A673 (cell line): ENCODE results near the gene PLEKHM1. TPM values are rescaled to one million over a fixed set of nuclear protein-coding genes. Genes with fewer than 3 reads are reported as not detected.

Experiments
- BruUV-seq: library from RNA; stranded (reverse); fragments of 400-500 nt; replicated peaks from 2 replicates; lab custom pipeline; 2021; lab: Mats Ljungman, UMichigan
- CTCF ChIA-PET: fragments of 300-600 bp; sonication (Branson Sonifier 250); formaldehyde crosslinking; loops from one replicate; lab custom pipeline; 2022; ENCODE audit warnings: antibody characterized with exemption; lab: Charles Lee
- POLR2A ChIA-PET: fragments of 300-600 bp; sonication (Branson Sonifier 250); formaldehyde crosslinking; loops from one replicate; lab custom pipeline; 2022; ENCODE audit warnings: antibody characterized with exemption; ENCODE audit not compliant: low non-redundant PET; lab: Charles Lee
- DNase-seq: peaks from one replicate; pipeline ENCODE4 v3.0.0-alpha.2; 2015; ENCODE audit warnings: low spot score
- H3K27ac ChIP-seq: fragments of 200-600 bp; sonication (generic); 2 replicates; pipeline ENCODE4 v1.5.1; 2016; ENCODE audit warnings: mixed run types, low read depth, mild to moderate bottlenecking, mixed read lengths, antibody characterized with exemption, low read length; ENCODE audit not compliant: poor library complexity, severe bottlenecking
- H3K27me3 ChIP-seq: fragments of 200-600 bp; sonication (generic); replicated peaks from 2 replicates; pipeline ENCODE4 v1.6.1; 2017; ENCODE audit warnings: mixed run types, low read depth, mild to moderate bottlenecking, mixed read lengths, antibody characterized with exemption, low read length; ENCODE audit not compliant: insufficient read depth, poor library complexity
- H3K36me3 ChIP-seq: fragments of 200-600 bp; sonication (generic); 2 replicates; pipeline ENCODE4 v1.6.1; 2016; ENCODE audit warnings: mixed run types, mild to moderate bottlenecking, mixed read lengths, antibody characterized with exemption, low read length; ENCODE audit not compliant: insufficient read depth, poor library complexity, severe bottlenecking
- H3K4me1 ChIP-seq: fragments of 200-600 bp; sonication (generic); 2 replicates; pipeline ENCODE4 v1.6.1; 2017; ENCODE audit warnings: mixed run types, mild to moderate bottlenecking, mixed read lengths, antibody characterized with exemption, low read length; ENCODE audit not compliant: insufficient read depth, poor library complexity, severe bottlenecking
- H3K4me3 ChIP-seq: fragments of 200-600 bp; sonication (generic); 2 replicates; pipeline ENCODE4 v1.5.1; 2016; ENCODE audit warnings: low read depth, mixed run types, mild to moderate bottlenecking, mixed read lengths, low read length; ENCODE audit not compliant: poor library complexity, severe bottlenecking
- H3K9me3 ChIP-seq: fragments of 200-600 bp; sonication (generic); 2 replicates; pipeline ENCODE4 v1.6.1; 2016; ENCODE audit warnings: mixed run types, low read depth, mild to moderate bottlenecking, mixed read lengths, antibody characterized with exemption, low read length; ENCODE audit not compliant: poor library complexity, severe bottlenecking
- EZH2 ChIP-seq: fragments of 200-600 bp; sonication (generic); IDR thresholded peaks from 2 replicates; pipeline ENCODE4 v1.6.1; 2017; ENCODE audit warnings: borderline replicate concordance, low read depth, mild to moderate bottlenecking, mixed read lengths, antibody characterized with exemption, low read length; ENCODE audit not compliant: poor library complexity, severe bottlenecking
- intact Hi-C: fragments of 100-400 bp; cut with micrococcal nuclease; formaldehyde crosslinking; loops from one replicate; pipeline ENCODE4 v1.10.0; 2022; ENCODE audit not compliant: unreplicated experiment
- total RNA-seq: library from RNA; stranded (reverse); gene quantifications from 2 replicates; pipeline ENCODE4 v1.2.3, GENCODE V29; 2021
- TF ChIP-seq, protein P1 (sequence below): fragments of 300-800, 200-600 bp; sonication (generic); conservative IDR thresholded peaks from 2 replicates; pipeline ENCODE4 v1.5.1; 2017; ENCODE audit warnings: low read depth, mild to moderate bottlenecking, antibody characterized with exemption, low read length, moderate library complexity, mixed read lengths

The PLEKHM1 gene
- total RNA-seq, 1 experiment from 2014 or later, result 11.9 TPM

DNA sequence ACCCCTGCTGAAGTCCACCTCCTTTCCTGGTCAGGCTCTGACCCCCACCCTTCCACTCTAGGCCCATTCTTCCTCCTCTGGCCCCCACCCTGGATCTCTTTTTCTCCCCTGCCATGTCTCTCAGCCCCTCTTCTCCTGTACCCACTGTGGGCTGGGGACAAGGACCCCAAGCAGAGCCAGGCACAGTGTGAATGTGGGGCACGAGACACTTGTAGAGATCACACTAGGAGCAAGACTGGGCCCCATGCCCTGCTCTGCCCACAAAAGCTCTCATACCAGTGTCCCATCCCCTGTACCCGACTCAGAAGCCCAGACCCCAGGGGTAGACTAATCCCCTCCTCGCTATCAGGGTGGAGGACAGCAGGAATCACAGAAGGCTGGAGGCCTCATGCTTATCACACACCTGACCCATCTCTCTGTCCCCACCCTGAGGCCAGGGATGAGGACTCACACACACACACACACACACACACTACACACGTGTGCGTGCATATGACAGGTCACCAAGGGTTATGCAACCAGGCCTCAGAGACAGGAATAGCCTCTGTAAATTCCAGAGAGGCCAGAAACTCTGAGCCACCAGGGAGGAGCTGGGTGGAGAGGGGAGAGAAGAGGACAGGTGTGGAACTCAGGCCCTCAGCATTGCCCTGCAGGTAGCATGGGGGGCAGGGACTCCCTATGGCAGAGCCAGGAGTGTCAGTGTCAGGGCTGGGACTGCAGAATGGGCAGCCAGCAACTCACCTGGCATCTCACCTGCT lies 79.0 kb downstream of the PLEKHM1 start:
- DNase-seq, result no peak
- Histone ChIP-seq H3K27me3 (no peaks in the 10 kb centered on the region), H3K4me1 (no peaks in the 10 kb centered on the region), H3K27ac (no peak overlapping the region), H3K4me3 (no peak overlapping the region), H3K36me3 (no peaks in the 10 kb centered on the region), H3K9me3 (no peaks in the 10 kb centered on the region)
- TF ChIP-seq, protein P1, sequence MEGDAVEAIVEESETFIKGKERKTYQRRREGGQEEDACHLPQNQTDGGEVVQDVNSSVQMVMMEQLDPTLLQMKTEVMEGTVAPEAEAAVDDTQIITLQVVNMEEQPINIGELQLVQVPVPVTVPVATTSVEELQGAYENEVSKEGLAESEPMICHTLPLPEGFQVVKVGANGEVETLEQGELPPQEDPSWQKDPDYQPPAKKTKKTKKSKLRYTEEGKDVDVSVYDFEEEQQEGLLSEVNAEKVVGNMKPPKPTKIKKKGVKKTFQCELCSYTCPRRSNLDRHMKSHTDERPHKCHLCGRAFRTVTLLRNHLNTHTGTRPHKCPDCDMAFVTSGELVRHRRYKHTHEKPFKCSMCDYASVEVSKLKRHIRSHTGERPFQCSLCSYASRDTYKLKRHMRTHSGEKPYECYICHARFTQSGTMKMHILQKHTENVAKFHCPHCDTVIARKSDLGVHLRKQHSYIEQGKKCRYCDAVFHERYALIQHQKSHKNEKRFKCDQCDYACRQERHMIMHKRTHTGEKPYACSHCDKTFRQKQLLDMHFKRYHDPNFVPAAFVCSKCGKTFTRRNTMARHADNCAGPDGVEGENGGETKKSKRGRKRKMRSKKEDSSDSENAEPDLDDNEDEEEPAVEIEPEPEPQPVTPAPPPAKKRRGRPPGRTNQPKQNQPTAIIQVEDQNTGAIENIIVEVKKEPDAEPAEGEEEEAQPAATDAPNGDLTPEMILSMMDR, result no peak
- no peak for TF ChIP-seq EZH2
- POLR2A ChIA-PET, result no interaction called here
- no TSS peak for BruUV-seq
- intact Hi-C loops, result no loop called here
- CTCF ChIA-PET, result no interaction called here

DNA sequence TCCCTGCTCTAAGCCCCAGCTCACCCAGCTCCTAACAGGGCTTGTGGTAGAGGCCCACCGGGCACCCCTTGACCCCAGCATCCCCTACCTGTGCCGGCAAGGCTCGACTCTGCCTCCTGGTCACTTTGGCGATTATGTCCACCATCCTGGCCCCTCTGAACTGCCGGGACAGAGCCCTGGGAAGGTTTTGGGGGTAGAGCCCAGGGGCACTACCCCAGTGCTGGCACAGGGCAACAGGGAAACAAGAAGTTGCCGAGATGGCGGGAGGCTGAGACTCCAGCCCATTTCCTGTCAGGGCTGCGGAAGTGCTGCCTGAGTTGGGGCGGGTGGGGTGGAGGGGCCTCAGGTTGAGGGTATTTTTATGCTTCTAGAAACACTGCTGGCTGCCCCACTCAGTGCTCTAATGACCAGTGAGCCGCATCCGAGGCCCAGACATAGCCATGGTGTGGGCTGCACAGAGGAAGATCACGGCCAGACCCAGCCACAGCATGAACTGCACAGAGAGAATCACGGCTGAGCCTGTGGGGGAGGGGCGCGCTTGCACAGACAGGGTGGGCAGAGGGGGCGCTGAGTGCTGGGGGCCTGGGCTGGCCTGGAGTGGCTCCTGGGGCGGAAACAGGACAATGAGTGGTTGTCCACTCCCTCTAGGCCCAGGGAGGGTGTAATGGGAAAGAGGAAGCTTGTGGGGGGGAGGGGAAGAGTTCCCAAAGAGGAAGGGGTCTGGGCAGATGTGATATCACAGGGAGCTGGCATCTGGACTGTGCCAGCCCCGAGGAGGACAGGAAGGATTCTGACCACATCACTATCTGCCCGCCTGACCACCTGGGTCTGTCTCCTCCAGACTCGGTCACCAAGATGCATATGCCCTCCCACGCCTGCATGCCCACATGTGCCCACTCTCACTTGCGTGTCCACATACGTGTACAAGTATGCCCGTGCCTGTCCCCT lies 80.1 kb downstream of the PLEKHM1 start:
- Histone ChIP-seq H3K27ac (no peak overlapping the region), H3K36me3 (no peaks in the 10 kb centered on the region), H3K4me1 (peaks cover 2% of the 10 kb centered on the region), H3K9me3 (no peaks in the 10 kb centered on the region), H3K27me3 (no peaks in the 10 kb centered on the region), H3K4me3 (no peak overlapping the region)
- POLR2A ChIA-PET, result no interaction called here
- BruUV-seq, result no TSS peak
- DNase-seq, result no peak
- CTCF ChIA-PET, result no interaction called here
- intact Hi-C loops, result no loop called here
- no peak for TF ChIP-seq EZH2
- TF ChIP-seq, protein P1, result no peak

DNA sequence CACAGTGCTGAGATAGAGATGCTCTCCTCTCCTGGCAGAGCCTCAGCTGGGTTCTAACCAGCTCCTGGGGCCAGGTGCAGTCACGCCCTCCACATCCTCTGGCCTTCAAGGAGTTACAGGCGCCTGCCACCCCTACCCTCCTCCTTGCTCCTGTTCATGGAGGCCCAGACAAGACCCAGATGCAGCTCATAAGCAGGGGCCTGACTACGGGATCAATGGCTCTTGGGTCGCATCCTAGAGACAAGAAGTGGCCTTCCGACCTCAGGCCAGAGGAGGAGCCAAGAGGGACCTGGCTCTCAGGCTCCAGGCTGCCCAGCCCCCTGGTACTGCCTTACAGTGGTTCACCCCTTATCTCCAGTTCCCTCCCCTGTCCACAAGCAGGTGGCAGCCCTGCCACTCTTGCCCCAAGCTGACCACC lies 80.9 kb downstream of the PLEKHM1 start:
- Histone ChIP-seq H3K4me3 (no peak overlapping the region), H3K36me3 (no peaks in the 10 kb centered on the region), H3K27ac (no peak overlapping the region), H3K9me3 (no peaks in the 10 kb centered on the region), H3K27me3 (no peaks in the 10 kb centered on the region), H3K4me1 (peaks cover 3% of the 10 kb centered on the region)
- no TSS peak for BruUV-seq
- ChIA-PET CTCF (no interaction called here), POLR2A (no interaction called here)
- DNase-seq, result no peak
- no peak for TF ChIP-seq EZH2
- TF ChIP-seq, protein P1, result no peak
- intact Hi-C loops, result no loop called here
